Stimulated activated CD4-positive, alpha-beta T cell treated with anti-CD3 and anti-CD28 coated beads, Interleukin-4, amount 100 ng/mL, for 1 hour (primary cell): ENCODE data around the gene GSTCD.
"Not testable (repeated sequence)": the region's sequence is repeated elsewhere in the genome, so short reads cannot be mapped to it uniquely, and the experiment has no call there.

ENCODE experiments used
- DNase-seq: peaks from one replicate; pipeline ENCODE4 v3.0.0-alpha.2; 2020

Gene GSTCD

GRCh38 chr4:105808750-105809041 is 100.1 kb downstream of the GSTCD start:
- DNase-seq: no peak

GRCh38 chr4:105815701-105816100 is 107.1 kb downstream of the GSTCD start:
- DNase-seq: no peak

- DNase-seq: no peak
These were observed 113.5 kb downstream of the GSTCD start for GRCh38 chr4:105822061-105822460.

DNA sequence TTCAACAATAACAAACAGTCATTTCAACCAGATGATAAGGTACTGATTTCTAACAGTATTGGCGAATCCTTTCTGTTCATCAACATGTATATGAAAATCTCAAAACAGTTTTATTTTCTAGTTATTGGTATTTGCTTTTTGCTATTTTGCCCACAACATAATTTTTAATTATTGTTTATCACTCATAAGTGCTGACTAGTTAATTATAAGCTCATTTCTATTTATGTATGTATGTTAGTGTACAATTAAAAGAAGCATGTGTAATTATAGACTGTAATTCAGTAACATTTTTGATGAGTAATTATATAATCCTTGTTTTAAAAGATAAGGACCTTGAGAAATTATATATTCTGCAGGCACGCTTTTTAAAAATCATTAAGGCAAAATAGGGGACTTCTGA is 119.5 kb downstream of the GSTCD start:
- no peak for DNase-seq

GRCh38 chr4:105831189-105831588 is 122.6 kb downstream of the GSTCD start:
- no peak for DNase-seq

GRCh38 chr4:105835177-105835576 is 126.6 kb downstream of the GSTCD start:
- DNase-seq: no peak

DNA sequence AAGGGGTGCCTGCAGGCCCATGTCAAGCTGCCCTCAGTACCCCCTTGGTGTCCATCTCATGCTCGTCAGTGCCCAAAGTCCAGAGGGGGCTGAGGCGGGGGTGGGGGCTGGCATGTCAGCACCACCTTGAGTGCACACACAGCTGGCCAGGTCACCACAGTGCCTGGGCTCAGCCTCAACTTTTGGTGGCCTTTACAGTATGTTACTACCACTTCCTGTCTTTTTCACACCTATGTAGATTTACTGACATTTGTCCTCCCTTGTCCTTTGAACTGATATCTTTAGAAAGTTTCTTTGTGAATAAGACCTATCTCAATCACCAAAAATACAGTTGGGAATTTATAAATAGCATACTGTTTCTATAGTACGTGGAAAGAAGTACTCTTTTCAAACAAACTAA is 128.0 kb downstream of the GSTCD start:
- DNase-seq: no peak

- DNase-seq: no peak
These were observed 128.5 kb downstream of the GSTCD start for GRCh38 chr4:105837037-105837436.

DNA sequence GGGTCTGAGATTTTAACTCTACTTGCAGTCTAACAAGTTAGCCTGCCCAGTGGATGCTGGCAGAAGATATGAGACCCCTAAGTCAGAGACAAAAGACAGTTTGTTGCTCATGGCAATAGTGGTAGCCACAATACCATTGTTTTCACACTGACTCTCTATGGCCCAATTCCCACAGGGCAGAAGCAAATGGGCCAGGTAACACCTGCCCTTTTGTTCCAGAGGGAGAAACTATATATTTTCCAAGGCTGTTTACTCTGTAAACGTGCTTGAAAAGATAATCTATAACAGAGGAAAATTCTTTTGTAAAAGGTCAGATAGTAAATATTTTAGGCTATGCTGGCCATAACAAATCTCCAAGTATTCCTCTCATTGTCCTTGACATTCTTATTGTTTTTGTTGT is 129.5 kb downstream of the GSTCD start:
- DNase-seq: no peak

DNA sequence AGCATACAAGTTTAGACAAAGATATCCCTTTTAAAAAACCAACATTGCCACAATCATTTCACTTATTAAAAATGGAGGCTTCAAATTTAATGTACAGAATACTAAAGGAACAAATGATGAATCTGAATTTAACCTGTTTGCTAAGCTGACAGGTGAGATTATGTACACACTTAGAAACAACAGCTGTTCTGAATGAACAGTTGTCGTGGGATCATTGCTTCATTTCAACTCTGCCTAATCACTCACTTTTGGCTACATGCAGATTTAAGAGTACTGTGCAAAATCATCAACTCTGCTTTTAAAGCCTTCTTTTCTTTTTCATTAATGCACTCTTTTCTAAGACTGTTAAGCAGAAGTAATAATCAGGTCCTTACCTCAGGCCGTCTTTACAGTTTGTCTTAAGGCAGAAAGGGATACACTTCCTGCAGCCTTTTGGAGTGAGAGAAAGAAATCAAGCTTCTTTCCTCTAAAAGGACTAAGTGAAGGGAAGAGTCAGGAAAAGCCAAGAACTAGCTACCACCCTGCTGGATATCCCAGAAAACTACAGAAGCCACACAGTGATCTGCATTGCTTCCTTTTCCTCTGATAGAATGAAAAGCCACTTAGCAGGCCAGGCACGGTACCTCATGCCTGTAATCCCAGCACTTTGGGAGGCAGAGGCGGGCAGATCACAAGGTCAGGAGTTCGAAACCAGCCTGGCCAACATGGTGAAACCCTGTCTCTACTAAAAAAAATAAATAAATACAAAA is 132.0 kb downstream of the GSTCD start:
- no peak for DNase-seq

DNA sequence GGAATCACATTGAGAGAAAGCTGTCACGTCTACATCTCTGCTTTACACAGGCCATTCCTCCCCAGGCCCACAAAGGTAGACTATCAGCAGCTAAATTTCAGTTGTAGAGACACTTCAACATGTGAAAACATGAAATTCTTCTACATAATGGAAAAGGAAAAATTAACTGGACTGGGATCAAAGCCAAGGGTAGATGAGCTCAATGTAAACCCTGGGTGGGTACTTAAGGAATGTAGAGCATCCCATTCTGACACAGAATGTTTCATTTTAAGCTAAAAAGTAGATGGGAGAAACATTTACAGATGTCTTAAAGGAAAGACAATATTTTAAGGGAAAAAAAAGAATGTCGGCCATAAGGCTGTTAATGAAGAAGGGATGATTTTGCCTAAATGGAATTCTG is 135.4 kb downstream of the GSTCD start:
- DNase-seq: no peak

GRCh38 chr4:105845559-105845958 is 137.0 kb downstream of the GSTCD start:
- no peak for DNase-seq

- not testable (repeated sequence) for DNase-seq
These were observed 139.8 kb downstream of the GSTCD start for GRCh38 chr4:105848359-105848758.

GRCh38 chr4:105851196-105851595 is 142.6 kb downstream of the GSTCD start:
- no peak for DNase-seq

DNA sequence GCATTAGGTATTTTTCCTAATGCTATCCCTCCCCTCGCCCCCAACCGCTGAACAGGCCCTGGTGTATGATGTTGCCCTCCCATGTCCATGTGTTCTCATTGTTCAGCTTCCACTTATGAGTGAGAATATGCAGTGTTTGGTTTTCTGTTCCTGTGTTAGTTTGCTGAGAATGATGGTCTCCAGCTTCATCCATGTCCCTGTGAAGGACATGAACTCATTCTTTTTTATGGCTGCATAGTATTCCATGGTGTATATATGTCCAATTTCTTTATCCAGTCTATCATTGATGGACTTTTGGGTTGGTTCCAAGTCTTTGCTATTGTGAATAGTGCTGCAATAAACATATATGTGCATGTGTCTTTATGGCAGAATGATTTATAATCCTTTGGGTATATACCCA is 143.6 kb downstream of the GSTCD start:
- not testable (repeated sequence) for DNase-seq

DNA sequence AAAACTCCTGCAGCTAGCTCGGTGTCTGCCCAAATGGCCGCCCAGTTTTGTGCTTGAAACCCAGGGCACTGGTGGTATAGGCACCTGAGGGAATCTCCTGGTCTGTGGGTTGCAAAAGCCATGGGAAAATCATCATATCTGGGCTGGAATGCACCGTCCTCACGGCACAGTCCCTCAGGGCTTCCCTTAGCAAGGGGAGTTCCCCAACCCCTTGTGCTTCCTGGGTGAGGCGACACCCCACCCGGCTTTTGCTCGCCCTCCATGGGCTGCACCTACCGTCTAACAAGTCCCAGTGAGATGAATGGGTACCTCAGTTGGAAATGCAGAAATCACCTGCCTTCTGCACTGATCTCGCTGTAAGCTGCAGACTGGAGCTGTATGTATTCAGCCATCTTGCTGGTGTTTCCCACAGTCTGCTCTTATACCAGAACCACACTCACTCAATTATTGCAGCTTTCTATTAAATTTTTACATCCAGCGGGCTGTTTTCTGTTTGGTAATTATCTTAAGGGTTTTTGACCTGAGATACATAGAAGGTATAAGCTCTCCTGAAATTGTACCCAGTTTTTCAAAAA is 150.0 kb downstream of the GSTCD start:
- no peak for DNase-seq

DNA sequence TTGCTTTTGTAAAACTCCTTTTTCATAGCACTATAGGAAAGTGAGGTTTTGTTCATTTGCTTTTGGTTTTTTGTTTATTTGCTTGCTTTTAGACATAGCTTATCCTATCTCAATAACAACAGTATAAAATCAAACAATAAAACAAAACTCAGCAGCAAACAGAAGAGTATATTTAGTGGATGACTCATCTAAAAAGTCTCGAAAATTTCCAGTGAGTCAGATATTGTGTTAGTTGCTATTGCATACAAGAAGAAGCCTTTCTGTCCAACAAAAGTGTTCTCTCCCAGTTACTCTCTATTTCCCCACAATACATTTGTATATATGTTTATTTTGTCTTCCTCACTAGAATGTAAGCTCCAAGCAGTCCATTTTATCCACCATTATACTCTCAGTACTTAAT is 150.6 kb downstream of the GSTCD start:
- no peak for DNase-seq

DNA sequence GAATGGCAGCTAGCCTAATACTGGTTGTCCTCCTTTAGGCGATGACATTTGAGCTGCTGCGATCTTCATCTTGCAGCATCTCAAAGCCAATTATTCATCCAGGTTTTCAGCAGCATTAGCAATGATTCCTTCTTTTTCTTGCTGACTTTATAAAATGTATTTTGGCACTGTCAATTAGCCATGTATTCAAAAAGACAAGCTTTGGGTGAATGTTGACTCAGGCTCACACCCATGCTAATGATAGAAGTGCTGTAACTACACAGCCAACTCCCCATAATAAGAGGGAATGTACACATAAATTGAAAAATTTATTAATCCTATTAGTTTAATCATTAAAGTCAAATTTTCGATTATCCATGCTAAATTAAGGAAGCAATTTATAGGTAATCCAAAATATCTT is 162.4 kb downstream of the GSTCD start:
- no peak for DNase-seq

DNA sequence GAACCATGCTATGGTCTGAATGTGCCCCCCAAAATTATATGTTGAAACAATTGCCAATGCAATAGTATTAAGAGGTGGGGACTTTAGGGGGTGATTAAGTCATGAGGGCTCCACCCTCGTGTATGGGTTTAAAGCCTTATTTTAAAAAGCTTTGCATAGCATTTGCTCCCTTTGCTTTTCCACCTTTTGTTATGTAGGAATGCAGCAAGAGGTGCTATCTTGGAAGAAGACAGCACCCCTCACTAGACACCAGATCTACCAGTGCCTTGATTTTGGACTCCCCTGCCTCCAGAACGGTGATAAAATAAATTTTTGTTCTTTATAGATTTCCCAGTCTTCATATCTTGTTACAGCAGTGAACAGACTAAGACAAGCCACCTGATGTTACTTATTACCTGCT is 163.4 kb downstream of the GSTCD start:
- no peak for DNase-seq

GRCh38 chr4:105875233-105875632 is 166.6 kb downstream of the GSTCD start:
- DNase-seq: no peak

GRCh38 chr4:105878668-105879067 is 170.1 kb downstream of the GSTCD start:
- DNase-seq: no peak

GRCh38 chr4:105887508-105887907 is 178.9 kb downstream of the GSTCD start:
- no peak for DNase-seq

DNA sequence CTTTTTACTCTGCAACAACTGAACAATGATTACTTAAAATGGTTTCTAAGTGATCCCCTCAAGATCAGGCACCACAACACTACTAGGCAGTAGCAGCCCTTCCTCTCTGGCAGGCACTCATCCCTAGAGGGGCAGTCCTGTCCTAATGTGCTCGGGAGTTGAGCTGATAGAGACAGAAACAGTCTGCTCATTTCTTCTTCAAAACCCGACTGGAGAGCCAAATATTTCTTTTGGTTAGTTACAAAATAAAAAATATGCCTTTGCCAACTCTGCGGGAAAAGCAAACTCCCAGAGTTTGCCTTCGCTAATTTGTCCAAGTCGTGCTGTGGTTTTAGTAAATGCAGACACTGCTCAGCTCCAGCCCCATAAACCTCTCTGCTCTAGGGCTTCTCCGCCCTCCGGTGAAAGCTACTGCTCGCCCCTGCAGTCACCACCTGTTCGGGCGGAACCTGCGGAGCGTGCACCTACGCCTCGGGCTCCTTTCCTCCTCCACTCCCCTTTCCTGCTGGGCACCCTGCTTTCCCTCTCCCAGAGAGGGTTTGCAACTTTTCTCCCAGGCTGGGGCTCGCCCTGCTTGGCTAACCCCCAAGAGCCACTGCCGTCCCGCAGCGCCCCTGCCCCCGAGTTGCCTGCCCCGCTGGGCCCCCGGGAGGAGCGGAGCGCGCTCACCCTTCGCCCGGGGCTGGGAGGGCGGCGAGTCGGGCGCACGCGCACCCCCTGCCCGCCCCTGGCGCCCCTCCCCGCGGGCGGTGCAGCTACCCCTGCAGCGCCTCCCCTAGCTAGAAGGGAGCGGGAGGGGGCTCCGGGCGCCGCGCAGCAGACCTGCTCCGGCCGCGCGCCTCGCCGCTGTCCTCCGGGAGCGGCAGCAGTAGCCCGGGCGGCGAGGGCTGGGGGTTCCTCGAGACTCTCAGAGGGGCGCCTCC is 186.3 kb downstream of the GSTCD start, which contains the start of gene NPNT:
NPNT (plus strand) TSS at position 812 of the 923 bp plus-strand sequence. CDS start 182 bp downstream, outside the sequence.
- no peak for DNase-seq
